ENCODE results near the gene MASP1.

- TF ChIP-seq, protein P1, sequence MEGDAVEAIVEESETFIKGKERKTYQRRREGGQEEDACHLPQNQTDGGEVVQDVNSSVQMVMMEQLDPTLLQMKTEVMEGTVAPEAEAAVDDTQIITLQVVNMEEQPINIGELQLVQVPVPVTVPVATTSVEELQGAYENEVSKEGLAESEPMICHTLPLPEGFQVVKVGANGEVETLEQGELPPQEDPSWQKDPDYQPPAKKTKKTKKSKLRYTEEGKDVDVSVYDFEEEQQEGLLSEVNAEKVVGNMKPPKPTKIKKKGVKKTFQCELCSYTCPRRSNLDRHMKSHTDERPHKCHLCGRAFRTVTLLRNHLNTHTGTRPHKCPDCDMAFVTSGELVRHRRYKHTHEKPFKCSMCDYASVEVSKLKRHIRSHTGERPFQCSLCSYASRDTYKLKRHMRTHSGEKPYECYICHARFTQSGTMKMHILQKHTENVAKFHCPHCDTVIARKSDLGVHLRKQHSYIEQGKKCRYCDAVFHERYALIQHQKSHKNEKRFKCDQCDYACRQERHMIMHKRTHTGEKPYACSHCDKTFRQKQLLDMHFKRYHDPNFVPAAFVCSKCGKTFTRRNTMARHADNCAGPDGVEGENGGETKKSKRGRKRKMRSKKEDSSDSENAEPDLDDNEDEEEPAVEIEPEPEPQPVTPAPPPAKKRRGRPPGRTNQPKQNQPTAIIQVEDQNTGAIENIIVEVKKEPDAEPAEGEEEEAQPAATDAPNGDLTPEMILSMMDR (IDR thresholded peaks at IDR 0.05) = no peak
- no peak for TF ChIP-seq POLR2A (IDR thresholded peaks at IDR 0.05)
Observed at GRCh38 chr3:187277129-187277462, 14.4 kb downstream of the MASP1 start.

All from lower leg skin (tissue), 3 donors.